ENCODE measurements around the gene TEX30. TPM values are rescaled to one million over a fixed set of nuclear protein-coding genes. Genes with fewer than 3 reads are reported as not detected.

TEX30 gene
- total RNA-seq, 1 experiment from 2014 or later: 8.9 TPM

DNA sequence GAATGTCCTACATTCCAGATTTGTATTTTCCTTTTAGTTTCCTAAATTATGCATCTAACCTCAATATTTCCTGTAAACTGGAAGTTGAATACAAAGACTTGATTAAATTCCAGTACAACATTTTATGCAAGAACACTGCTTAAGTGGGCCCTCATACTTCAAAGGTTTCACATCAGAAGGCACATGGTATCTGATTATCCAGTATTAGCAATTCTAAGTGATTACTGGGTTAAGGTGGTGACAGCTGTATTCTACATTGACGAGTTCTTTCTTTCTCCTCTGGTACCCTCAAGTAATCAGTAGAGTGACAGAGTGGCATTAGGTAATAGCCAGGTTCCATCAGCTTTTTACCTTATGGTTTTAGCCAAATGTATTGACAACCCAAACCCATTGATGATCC is 43.7 kb upstream of the TEX30 start:
- H3K4me1 Mint-ChIP-seq: peaks cover 3% of the 10 kb centered on the region; the same call in 1 of the 2 replicates
- ChIA-PET CTCF (no interaction called here), POLR2A (no interaction called here)
- no peak for DNase-seq (ENCODE audit: low spot score)
- H3K27ac Mint-ChIP-seq: no peak overlapping the region
- H3K9me3 Mint-ChIP-seq: no peaks in the 10 kb centered on the region
- no peak for ATAC-seq
- no peaks in the 10 kb centered on the region for H3K27me3 Mint-ChIP-seq (ENCODE audit: low read depth)
- TF ChIP-seq SMAD4 (CRISPR knock-in tag; IDR thresholded peaks at IDR 0.05) (no peak), NR3C1 (CRISPR knock-in tag; conservative IDR thresholded peaks at IDR 0.05; ENCODE audit: low read depth) (no peak), ZNF423 (CRISPR knock-in tag; IDR thresholded peaks at IDR 0.05) (no peak), ZNF138 (CRISPR knock-in tag; conservative IDR thresholded peaks at IDR 0.05) (no peak), GRHL2 (CRISPR knock-in tag; IDR thresholded peaks at IDR 0.05; ENCODE audit: insufficient replicate concordance, severe bottlenecking) (no peak), ZNF416 (CRISPR knock-in tag; IDR thresholded peaks at IDR 0.05) (no peak), RELA (CRISPR knock-in tag; IDR thresholded peaks at IDR 0.05; ENCODE audit: borderline replicate concordance) (no peak), ZNF121 (CRISPR knock-in tag; IDR thresholded peaks at IDR 0.05) (no peak)
- TF ChIP-seq, protein P1, sequence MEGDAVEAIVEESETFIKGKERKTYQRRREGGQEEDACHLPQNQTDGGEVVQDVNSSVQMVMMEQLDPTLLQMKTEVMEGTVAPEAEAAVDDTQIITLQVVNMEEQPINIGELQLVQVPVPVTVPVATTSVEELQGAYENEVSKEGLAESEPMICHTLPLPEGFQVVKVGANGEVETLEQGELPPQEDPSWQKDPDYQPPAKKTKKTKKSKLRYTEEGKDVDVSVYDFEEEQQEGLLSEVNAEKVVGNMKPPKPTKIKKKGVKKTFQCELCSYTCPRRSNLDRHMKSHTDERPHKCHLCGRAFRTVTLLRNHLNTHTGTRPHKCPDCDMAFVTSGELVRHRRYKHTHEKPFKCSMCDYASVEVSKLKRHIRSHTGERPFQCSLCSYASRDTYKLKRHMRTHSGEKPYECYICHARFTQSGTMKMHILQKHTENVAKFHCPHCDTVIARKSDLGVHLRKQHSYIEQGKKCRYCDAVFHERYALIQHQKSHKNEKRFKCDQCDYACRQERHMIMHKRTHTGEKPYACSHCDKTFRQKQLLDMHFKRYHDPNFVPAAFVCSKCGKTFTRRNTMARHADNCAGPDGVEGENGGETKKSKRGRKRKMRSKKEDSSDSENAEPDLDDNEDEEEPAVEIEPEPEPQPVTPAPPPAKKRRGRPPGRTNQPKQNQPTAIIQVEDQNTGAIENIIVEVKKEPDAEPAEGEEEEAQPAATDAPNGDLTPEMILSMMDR (IDR thresholded peaks at IDR 0.05): no peak
- H3K36me3 Mint-ChIP-seq: peaks cover 5% of the 10 kb centered on the region
- H3K4me3 Mint-ChIP-seq: no peak overlapping the region

GRCh38 chr13:102816708-102817107 is 43.1 kb upstream of the TEX30 start:
- TF ChIP-seq ATF1 (CRISPR knock-in tag; IDR thresholded peaks at IDR 0.05) (no peak), NR2C2 (CRISPR knock-in tag; IDR thresholded peaks at IDR 0.05) (no peak), SMAD4 (CRISPR knock-in tag; IDR thresholded peaks at IDR 0.05) (no peak), FOXK1 (CRISPR knock-in tag; IDR thresholded peaks at IDR 0.05) (no peak), ETV6 (CRISPR knock-in tag; IDR thresholded peaks at IDR 0.05) (no peak), FOXJ3 (CRISPR knock-in tag; IDR thresholded peaks at IDR 0.05; ENCODE audit: borderline replicate concordance) (no peak), JAZF1 (CRISPR knock-in tag; IDR thresholded peaks at IDR 0.05) (no peak)
- TF ChIP-seq, protein P2, sequence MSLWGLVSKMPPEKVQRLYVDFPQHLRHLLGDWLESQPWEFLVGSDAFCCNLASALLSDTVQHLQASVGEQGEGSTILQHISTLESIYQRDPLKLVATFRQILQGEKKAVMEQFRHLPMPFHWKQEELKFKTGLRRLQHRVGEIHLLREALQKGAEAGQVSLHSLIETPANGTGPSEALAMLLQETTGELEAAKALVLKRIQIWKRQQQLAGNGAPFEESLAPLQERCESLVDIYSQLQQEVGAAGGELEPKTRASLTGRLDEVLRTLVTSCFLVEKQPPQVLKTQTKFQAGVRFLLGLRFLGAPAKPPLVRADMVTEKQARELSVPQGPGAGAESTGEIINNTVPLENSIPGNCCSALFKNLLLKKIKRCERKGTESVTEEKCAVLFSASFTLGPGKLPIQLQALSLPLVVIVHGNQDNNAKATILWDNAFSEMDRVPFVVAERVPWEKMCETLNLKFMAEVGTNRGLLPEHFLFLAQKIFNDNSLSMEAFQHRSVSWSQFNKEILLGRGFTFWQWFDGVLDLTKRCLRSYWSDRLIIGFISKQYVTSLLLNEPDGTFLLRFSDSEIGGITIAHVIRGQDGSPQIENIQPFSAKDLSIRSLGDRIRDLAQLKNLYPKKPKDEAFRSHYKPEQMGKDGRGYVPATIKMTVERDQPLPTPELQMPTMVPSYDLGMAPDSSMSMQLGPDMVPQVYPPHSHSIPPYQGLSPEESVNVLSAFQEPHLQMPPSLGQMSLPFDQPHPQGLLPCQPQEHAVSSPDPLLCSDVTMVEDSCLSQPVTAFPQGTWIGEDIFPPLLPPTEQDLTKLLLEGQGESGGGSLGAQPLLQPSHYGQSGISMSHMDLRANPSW (CRISPR knock-in tag; conservative IDR thresholded peaks at IDR 0.05; ENCODE audit: low read depth): no peak
- TF ChIP-seq, protein P3, sequence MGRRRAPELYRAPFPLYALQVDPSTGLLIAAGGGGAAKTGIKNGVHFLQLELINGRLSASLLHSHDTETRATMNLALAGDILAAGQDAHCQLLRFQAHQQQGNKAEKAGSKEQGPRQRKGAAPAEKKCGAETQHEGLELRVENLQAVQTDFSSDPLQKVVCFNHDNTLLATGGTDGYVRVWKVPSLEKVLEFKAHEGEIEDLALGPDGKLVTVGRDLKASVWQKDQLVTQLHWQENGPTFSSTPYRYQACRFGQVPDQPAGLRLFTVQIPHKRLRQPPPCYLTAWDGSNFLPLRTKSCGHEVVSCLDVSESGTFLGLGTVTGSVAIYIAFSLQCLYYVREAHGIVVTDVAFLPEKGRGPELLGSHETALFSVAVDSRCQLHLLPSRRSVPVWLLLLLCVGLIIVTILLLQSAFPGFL (CRISPR knock-in tag; IDR thresholded peaks at IDR 0.05; ENCODE audit: borderline replicate concordance): no peak
- Mint-ChIP-seq H3K4me3 (no peak overlapping the region), H3K27me3 (ENCODE audit: low read depth) (no peaks in the 10 kb centered on the region), H3K36me3 (peaks cover 5% of the 10 kb centered on the region), H3K9me3 (peaks cover 5% of the 10 kb centered on the region; the same call in 1 of the 2 replicates), H3K4me1 (peaks cover 3% of the 10 kb centered on the region; the same call in 1 of the 2 replicates), H3K27ac (no peak overlapping the region)
- DNase-seq (ENCODE audit: low spot score): no peak
- ATAC-seq: no peak
- CTCF ChIA-PET: no interaction called here
- POLR2A ChIA-PET: no interaction called here

- peaks cover 10% of the 10 kb centered on the region for H3K9me3 Mint-ChIP-seq
- peaks cover 11% of the 10 kb centered on the region for H3K36me3 Mint-ChIP-seq
- ChIA-PET CTCF (interaction anchor here (1.0 kb wide), 2 partner anchors 15 to 55 kb away, joined by 3 read pairs; no protein-coding TSS in a partner anchor), POLR2A (no interaction called here)
- DNase-seq (ENCODE audit: low spot score) (no peak), ATAC-seq (no peak)
- H3K4me1 Mint-ChIP-seq: peaks cover 3% of the 10 kb centered on the region; the same call in 1 of the 2 replicates
- H3K4me3 Mint-ChIP-seq: no peak overlapping the region
- no peak overlapping the region for H3K27ac Mint-ChIP-seq
- H3K27me3 Mint-ChIP-seq (ENCODE audit: low read depth): no peaks in the 10 kb centered on the region
- TF ChIP-seq CREB1 (CRISPR knock-in tag; IDR thresholded peaks at IDR 0.05) (no peak), EMX1 (CRISPR knock-in tag; IDR thresholded peaks at IDR 0.05) (no peak), MXD4 (CRISPR knock-in tag; IDR thresholded peaks at IDR 0.05; ENCODE audit: borderline replicate concordance) (no peak)
- TF ChIP-seq, protein P1 (IDR thresholded peaks at IDR 0.05): no peak
- TF ChIP-seq, protein P4, sequence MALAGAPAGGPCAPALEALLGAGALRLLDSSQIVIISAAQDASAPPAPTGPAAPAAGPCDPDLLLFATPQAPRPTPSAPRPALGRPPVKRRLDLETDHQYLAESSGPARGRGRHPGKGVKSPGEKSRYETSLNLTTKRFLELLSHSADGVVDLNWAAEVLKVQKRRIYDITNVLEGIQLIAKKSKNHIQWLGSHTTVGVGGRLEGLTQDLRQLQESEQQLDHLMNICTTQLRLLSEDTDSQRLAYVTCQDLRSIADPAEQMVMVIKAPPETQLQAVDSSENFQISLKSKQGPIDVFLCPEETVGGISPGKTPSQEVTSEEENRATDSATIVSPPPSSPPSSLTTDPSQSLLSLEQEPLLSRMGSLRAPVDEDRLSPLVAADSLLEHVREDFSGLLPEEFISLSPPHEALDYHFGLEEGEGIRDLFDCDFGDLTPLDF (CRISPR knock-in tag; IDR thresholded peaks at IDR 0.05): no peak
- TF ChIP-seq, protein P5, sequence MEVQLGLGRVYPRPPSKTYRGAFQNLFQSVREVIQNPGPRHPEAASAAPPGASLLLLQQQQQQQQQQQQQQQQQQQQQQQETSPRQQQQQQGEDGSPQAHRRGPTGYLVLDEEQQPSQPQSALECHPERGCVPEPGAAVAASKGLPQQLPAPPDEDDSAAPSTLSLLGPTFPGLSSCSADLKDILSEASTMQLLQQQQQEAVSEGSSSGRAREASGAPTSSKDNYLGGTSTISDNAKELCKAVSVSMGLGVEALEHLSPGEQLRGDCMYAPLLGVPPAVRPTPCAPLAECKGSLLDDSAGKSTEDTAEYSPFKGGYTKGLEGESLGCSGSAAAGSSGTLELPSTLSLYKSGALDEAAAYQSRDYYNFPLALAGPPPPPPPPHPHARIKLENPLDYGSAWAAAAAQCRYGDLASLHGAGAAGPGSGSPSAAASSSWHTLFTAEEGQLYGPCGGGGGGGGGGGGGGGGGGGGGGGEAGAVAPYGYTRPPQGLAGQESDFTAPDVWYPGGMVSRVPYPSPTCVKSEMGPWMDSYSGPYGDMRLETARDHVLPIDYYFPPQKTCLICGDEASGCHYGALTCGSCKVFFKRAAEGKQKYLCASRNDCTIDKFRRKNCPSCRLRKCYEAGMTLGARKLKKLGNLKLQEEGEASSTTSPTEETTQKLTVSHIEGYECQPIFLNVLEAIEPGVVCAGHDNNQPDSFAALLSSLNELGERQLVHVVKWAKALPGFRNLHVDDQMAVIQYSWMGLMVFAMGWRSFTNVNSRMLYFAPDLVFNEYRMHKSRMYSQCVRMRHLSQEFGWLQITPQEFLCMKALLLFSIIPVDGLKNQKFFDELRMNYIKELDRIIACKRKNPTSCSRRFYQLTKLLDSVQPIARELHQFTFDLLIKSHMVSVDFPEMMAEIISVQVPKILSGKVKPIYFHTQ (CRISPR knock-in tag; IDR thresholded peaks at IDR 0.05): no peak
Observed at GRCh38 chr13:102815788-102816187, 42.2 kb upstream of the TEX30 start.

Measured in WTC11 (cell line).